HTR-8/SVneo (cell line): ENCODE measurements around the gene GNG12.
A peak's percentile ranks its signal among the peaks of the same experiment; 100 is the strongest.

Experiments
- DNase-seq: peaks from one replicate; pipeline ENCODE4 v3.0.0; 2011; ENCODE audit warnings: low spot score, mixed read lengths; ENCODE audit not compliant: insufficient read length
- FAIRE-seq: peaks from 2 replicates; lab custom pipeline; 2011; peaks lifted over from hg19 to GRCh38; lab: Jason Lieb, UNC

Gene GNG12

DNA sequence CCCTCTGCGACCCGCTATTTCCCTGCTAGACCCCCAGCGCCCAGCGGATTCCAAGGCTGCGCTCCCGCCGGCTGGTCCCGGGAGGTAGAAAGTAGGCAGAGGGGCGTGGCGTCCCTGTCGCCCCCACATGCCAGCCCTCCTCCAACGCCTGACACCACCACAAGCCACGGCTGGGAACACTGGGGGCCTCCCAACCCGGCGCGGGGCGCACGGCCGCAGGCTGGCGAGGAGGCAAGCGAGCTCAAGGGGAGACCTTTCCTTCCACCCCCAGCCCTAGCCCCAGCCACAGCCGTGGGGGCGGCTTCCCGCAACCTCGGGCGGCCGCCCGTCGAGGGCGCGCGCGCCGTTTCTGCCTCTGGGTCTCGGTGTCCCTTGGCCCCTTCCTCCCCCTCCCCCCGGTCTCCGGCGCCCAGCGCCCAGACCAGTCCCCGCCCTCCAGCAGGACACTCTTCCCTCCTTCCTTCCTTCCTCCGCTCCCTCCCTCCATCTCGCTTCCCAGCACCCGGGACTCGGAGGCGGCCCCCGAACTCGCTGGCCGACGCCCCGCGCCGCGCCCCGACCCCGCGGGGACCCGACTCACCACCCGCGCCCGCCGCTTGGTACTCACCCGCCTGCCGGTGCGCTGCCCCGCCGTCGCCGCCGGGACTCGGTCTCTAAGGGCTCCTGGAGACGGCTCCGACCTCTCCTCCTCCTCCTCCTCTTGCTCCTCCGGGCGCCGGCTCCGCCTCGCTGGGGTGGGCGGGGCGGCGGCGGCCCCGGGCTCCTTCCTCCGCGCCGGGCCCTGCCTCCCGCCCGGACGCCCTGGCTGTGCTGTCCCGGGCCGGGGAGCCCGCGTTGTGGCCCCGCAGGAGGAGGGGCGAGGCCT, at the start of gene GNG12:
TSS of gene GNG12 (minus strand) at position 731 of the 865 bp plus-strand sequence. CDS start 125,781 bp downstream, outside the sequence.
- DNase-seq (peak; percentile 68), FAIRE-seq (no peak)

DNA sequence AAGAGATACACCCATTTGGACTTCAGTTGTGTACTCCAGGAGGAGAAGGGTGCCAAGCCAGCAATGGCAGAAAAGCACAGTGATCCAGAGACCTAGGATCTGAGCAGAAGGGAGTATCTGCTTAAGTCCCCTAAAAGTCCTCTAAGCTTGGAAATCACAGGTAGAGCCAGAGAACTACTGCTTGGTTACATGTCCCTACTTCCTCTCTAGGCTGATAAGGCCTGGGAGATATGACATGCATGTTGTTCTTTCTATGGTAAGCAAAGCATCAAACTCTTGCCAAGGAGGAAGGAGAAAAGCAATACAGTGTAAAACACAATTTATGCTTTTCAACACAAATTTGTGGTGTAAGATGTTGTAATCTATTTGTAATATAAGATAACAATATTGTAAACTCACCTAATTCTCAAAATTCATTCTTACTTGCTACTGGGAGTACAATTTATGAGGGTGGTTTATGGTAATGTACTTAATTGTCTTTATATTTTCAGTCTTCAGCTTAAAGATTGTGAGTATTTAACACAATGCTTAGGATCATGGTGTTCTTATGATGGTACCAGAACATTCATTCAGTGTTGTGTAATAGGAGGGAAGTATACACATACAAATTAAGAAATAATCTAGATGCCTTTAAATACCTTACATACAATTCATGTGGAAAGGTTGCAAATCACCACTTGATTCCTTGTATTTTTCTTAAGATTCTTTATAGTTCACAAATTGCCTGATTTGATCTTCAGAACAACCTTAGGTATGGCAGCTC, 49.1 kb upstream of the GNG12 start:
- FAIRE-seq (no peak), DNase-seq (no peak)

DNA sequence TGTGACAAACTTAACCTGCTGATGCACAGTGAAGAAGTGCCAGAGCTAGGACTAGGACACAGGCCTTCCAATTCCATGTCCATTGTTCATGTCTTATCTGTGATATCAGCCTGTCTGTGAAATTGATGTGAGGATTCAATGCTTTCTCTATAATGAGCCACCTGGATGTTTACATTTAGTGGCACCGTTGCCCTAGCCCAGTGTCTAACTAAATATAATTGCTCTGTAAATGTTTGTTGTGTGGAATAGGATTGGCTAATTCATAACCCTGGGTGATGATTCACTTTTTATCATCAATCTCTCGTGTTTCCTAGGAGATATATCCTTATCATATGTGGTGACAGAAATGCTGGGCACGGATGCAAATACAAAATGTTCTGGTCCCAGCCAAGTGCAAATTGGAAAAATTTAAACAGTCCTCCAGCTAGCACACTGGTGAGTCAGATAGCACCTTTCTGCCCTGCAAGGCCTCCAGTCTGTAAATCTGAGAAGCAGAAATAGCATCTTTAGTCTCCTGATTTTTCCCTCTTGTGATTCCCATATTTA, 46.9 kb upstream of the GNG12 start:
- DNase-seq: peak; percentile 18
- no peak for FAIRE-seq

DNA sequence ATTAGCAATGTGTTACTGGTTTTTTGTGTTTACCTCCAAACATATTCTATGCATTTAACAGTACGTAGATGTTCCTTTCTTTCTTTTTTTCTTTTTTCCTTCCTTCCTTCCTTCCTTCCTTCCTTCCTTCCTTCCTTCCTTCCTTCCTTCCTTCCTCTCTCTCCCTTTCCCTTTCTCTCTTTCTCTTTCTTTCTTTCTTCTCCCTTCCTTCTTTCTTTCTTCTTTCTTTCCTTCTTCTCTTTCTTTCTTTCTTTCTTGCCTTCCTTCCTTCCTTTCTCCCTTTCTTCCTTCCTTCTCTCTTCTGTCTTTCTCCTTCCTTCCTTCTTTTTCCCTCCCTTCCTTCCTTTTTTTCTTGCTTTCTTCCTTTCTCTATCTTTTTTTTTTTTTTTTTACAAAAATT, 46.2 kb upstream of the GNG12 start:
- FAIRE-seq (no peak), DNase-seq (no peak)

DNA sequence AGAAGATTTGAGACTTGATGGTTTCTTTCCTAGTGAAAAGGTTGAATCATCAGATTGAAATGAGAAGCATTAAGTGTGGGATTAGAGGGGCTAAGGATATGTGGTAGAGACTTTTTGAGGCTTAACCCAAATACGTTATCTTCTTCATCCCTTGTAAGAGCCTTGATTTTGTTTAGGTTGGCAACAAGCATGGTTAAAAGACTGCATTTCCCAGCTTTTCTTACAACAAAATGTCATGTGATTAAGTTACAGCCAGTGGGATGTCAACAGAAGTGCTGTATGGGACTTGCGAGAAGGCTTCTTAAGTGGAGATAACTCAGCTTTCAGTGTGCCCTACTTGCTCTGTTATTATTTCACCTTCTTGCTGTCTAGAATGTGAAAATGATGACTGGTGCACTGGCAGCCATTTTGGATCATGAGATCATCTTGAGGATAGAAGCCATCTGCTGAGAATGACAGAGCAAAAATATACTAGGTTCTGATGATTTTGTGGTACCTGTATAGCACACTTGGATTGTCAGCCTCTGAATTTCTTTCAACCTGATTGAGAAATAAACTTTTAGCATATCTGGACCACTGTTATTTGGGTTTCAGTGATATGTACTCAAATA, 41.3 kb upstream of the GNG12 start:
- DNase-seq (no peak), FAIRE-seq (no peak)

DNA sequence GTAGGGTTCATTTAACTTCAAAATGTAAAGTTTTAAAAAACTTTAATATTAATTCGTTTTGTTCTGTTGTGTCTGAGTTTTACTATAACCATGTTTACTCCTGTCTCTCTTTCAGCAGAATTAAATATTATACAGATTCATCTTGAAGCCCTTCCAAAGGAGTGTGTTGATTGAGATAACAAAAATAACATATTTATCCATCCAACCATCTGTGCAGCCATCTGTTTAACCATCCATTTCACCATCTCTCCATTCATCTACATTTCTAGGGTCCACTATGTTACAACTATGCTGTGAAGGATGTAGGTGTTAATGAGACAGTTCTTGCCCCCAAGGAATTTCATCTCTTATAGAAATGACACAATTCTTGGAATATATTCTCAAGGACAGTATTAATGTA, 36.0 kb upstream of the GNG12 start:
- FAIRE-seq (no peak), DNase-seq (no peak)

DNA sequence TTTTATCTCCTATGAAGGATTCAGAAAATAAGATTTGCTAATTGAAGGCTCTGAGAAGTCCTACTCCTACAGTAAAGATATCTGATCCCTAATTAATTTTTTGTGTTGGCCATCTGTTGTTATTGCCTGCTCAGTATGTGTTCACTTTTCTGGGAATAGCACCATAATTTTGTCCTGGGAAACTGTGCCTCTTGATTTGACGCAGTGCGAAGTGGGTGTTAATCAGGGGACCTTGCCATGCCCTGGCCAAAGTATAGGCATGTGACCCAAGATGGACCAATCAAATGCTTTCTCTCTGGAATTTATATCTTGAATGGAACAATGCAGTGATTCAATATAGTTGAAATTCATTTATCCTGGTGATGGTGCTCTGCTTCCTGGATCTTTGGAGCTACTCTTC, 30.4 kb upstream of the GNG12 start:
- FAIRE-seq (no peak), DNase-seq (no peak)

DNA sequence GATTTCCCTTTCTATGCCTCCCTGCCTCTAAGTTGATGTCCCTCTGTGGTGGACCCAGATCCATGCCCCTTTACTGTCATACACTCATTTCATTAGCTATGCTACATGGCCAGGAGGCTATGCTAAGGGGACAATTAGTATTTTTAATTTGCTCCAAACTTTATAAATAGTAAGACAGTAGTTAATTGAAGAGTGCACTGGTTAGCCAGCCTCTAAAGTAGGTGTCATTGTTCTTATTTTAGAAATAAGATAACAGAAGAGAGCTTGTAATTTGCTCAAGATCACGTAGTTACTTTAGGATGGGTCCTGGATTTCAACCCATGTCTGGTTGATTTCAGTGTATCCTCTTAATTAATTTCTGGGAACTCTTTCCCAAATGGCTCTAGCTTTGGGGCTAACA, 29.4 kb upstream of the GNG12 start:
- no peak for DNase-seq
- no peak for FAIRE-seq

DNA sequence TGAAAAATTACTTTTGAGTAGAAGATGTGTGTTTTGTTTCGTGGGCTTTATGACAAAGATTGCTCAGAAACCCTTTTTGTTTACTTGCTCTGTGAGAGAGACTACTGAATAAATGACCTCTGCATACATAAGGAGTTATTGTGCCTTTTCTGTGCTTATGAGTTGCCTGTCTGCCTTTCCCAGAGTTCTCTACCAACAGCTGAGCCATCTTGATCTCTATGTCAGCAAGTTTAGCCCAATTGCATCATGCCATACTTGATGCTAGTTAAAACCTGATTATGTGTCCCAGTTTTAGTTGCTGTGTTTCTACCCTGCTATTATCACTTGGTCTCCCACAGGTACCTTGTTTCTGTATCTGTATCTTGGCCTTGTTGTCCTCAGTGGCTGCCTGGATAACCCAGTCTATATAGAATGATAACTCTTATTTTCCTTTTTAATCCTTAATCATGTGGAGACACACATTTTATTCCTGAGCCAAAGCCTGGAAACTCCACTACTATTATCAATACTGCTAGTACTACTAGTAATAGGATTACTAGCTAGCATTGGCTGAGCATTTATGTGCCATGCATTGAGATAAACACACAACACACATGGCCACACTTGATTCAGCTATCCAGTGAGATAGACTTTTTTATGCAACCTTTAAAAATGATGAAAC, 28.7 kb upstream of the GNG12 start:
- FAIRE-seq (no peak), DNase-seq (no peak)

DNA sequence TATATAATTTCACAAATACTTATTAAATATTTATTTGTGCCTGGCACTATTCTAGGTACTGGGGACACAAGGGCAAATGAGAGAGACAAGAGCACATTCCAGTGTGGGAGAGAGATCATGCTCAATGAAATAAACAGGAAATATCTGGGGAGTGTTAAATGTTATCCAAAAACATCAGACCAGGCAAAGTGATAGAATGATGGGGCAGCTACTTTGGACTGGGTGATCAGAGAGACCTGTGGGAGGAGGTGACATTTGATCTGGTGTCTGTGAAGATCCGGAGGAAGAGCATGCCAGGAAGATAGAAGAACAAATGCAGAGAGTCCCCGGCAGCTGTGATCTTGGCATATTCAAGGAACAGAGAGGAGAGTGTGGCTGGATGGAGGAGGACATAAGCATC, 27.5 kb upstream of the GNG12 start:
- no peak for DNase-seq
- no peak for FAIRE-seq

DNA sequence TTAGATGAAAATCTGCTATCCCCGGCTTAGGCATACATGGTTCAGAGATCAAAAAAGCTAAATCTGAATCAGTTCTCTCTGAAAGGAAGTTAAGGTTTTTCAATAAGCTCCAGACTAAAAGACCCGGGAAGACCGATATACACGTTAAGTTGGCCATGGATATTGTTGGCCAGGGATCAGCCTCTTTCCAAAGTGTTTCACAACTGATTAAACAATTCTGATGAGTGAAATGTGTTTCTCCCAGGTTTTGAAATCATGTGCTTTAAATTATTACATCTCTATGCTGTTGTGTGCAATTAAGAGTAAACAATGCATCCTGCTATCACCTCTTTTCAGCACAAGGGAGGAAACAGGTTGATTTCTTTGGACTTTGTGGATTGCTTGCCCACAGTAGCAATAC, 23.7 kb upstream of the GNG12 start:
- DNase-seq (no peak), FAIRE-seq (no peak)

DNA sequence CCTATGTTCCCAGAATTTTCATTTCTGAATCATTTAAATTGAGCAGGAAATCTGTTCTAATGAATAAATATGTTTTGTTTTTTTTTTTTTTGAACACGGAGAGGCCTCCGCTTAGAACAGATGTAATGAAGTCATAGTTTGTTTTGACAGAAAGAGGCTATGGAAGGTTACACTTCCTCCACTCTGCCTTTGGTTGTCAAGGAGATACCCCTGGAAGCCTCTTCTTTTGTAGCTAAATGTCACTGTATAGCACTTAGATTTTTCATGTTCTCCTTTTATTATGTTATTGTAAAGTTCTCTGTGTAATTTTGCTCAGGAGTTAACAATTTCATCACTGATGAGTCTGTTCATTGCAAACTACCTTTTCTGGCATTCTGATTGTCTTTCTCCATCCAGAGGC, 22.7 kb upstream of the GNG12 start:
- DNase-seq (no peak), FAIRE-seq (no peak)

DNA sequence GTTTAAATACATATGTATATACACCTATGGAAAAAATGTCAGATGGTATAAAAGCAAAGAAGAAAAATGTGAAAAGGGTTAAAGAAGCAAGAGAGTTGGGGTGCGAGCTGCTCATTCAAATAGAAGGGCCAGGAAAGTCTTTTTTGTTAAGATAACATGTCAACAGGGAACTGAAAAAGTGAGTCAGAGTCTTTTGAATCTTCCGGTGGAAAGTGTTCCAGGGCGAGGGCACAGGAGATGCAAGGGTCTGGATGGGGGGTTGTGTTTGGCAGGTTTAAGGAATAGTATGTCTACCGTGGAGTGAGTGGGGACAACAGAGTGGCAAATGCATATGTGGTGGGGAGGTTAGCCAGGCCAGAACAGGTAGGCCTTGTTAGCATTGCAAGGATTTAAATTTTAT, 22.2 kb upstream of the GNG12 start:
- FAIRE-seq: no peak
- no peak for DNase-seq

DNA sequence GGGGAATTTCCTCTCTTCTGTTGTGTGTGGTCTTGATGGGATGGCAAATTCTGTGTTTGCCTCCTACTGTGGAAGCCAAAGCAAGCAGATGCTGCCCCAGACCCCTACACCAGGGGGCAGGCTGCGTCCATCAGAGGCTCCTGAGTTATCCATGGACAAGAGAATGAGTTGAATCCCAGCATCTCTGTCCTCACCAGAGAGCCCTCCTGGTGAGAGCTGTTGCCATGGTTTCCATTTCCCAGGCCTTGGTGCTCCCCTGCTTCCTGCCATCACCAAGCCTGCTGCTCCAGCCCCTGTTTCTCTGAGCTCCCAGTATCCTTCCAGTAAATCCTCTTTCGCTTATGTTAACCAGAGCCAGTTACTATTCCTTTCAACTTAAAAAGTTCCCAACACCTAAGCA, 20.4 kb upstream of the GNG12 start:
- DNase-seq: peak; percentile 72
- FAIRE-seq: no peak

DNA sequence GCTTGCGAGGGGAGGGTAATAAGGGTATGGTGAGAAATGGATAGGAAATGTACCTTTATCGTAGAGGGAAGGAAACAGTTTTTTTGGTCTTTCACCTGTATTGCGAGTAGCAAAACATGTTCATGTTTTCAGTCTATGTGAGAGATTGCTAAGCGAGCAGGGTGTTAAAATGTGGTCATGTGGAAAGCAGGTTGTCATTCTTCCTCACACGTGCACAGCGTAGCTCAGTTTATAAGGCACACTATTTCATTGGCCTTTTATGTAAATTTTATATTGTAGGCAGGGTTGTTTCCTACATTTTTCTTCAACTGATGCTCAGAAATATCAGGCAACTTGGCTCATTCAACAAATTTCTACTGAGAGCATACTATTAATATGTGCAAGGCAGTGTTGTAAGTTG, 18.5 kb upstream of the GNG12 start:
- no peak for FAIRE-seq
- no peak for DNase-seq

DNA sequence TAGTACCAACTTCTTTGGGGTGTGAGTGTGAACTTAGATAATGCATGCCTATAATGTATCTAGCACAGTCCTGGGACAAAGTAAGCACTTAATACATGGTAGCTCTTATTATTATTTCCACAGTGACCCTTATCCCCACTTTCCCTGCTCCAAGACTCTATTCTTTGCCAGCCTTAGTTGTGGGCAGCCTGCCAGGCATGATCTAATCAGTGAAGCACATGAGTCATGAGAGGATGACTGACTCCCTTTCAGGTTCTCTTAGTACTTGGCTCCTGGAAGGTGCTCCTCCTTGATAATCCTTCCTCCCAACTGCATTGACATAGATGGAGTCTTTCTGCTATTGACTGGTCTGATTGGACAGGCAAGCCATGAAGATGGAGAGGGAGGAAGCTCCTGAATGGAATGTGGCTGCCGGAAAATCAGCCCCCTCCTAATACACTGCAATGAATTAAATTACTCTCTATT, 17.4 kb upstream of the GNG12 start:
- FAIRE-seq (no peak), DNase-seq (peak; percentile 27)

DNA sequence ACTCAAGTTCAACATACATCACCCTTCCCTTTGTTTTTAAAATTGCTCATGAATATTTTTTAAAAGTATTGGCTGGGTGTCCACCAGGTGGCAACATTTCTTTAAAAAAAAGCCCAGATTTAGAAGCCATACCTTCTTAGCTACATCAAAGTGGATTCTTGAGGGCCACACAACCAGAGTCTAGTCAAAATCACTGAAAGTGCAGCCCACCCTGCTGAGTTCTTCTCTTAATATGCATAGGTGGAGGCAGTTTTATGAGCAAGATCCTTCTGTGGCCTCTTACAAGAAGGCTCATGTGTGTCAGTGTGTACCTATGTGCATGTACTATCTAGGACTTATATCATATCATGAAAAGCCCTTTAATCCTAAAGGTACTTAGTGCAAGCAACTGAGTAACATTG, 16.9 kb upstream of the GNG12 start:
- DNase-seq (no peak), FAIRE-seq (no peak)

DNA sequence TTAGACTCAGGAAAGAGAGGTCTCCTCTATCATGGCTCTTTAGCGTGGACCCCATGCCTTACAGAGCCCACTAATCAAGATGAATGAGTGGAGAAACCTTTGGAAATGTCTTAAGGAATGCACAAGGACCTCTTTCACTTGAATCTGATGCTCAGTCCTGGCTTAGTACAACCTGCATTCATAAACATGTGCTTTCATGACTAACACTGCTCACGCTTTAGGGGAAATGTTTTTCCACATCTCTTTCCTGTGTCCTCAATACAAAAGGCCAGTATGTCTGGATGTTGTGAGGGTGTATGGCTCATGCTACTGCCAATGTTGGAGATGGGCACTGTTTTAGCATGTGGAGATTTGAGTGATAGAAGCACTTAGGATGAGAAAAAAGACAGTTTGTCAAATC, 14.2 kb upstream of the GNG12 start:
- FAIRE-seq (no peak), DNase-seq (no peak)

DNA sequence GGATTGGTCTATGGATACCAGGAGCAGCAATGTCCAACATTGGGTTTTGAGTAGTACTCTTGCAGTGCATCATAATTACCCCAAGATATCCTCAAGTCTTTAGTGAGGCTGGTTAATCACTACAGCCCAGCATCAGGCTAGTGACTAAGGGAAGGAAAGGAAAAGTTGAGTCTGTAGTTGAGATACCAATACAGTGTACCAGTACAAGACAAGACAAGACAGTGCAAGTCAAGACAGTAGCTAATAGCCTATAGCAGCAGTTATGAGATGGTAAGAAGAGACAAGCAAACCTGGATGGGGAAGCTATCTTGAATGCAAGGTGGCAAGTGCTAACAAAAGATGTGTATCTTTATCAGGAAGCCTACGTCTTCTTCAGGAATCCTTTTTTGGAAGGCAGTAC, 13.3 kb upstream of the GNG12 start:
- FAIRE-seq (peak; percentile 4), DNase-seq (no peak)

DNA sequence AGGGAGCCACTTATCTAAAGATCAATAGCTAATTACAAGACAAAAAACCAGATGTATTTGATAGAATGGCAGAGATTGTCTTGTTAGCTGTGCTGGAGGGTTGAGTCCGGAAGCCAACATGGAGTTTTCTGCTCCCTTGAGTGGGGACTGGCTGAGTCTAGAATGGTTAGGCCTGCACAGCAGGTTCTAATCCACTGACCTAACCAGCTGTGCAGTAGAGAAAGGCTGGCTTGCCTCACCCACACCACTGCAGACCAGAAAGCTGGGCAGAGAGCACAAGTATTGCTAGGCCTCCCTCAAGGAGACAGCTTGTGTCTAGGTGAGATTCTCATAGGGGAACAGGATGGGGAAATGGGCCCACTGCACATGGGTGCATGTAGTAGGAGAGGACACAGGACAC, 11.7 kb upstream of the GNG12 start:
- FAIRE-seq: no peak

More for the DNA sequence above, 11.7 kb upstream of the GNG12 start:
- DNase-seq: no peak
